Urothelium cell line (cell line): ENCODE data around the gene CDK3.
"Not testable (repeated sequence)": the region's sequence is repeated elsewhere in the genome, so short reads cannot be mapped to it uniquely, and the experiment has no call there.

Experiments
- DNase-seq: peaks from one replicate; pipeline ENCODE4 v3.0.0; 2011; ENCODE audit warnings: low spot score, mixed read lengths
- FAIRE-seq: peaks from 2 replicates; lab custom pipeline; 2011; peaks lifted over from hg19 to GRCh38; lab: Jason Lieb, UNC

CDK3 gene

DNA sequence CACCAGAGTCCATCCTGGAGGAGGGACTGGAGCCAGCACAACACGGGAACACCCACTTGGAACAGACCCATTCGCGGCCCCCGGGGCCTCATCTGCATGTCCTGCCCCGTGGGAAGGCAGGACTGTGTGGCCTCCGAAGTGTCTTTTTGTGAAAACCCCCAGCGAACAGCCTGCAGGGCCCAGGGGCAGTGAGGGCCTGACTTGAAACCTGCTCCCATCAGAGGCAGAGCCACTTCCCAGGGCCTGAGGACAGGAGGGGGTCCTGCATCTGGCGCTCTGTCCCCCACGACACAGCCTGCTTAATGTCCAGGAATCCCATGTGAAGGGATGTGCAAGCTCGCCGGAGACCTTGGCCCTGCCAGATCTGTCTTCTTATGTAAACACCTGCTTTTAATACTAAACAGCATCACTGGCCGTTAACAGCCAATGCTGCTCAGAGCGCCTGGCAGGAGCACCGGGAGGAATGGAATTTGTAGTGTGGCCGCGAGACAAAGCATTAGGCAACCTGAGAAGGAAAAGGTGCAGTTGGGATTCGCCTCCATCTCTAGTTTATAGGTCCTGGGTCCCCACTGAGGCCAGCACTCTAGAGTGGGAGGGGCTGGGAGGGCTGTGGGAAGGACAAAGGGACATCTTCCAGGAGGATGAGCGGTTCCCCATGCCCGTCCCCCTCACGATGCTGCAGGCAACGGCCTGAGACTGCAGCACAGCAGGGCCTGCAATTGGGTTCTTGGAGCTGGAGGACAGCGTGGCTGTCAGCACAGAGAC is 36.0 kb downstream of the CDK3 start:
- peak; percentile 32 for FAIRE-seq
- no peak for DNase-seq

DNA sequence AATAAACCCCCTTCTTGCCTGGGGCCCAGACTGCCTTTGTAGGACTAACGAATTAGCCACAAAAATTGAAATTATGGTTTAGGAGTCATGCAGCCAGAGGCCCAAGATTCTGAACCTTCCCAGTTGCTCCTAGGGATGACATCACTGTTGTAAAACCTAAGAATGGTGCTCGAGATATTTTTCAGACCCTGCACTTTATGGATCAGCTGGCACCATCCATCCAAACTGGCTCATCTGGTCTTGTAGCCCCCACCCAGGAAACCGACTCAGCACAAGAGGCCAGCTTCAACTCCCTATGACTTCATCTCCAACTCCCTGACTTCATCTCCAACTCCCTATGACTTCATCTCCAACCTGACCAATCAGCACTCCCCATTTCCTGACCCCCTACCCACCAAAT is 37.4 kb downstream of the CDK3 start:
- no peak for FAIRE-seq
- DNase-seq = no peak

DNA sequence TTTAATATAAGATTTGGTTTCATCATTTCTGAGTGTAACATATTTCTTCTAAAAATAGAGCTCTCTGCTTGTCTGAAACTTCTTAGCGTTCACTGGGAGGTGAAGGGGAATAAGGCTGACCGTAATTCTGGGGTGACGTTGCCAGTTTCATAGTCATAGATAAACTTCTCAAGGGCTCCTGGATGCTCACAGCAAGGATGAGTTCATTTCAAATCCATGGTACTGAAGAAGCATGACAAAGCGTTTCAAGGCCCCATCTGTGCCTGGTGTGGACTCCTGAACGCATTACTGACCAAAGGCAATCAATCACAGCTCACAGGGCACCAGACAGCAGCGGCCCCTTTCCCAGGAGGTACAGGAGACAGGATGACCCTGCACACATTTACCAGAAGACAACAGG is 38.5 kb downstream of the CDK3 start:
- DNase-seq (no peak), FAIRE-seq (peak; percentile 77)

GRCh38 chr17:76040376-76040775 is 39.7 kb downstream of the CDK3 start:
- FAIRE-seq = no peak
- DNase-seq = no peak

DNA sequence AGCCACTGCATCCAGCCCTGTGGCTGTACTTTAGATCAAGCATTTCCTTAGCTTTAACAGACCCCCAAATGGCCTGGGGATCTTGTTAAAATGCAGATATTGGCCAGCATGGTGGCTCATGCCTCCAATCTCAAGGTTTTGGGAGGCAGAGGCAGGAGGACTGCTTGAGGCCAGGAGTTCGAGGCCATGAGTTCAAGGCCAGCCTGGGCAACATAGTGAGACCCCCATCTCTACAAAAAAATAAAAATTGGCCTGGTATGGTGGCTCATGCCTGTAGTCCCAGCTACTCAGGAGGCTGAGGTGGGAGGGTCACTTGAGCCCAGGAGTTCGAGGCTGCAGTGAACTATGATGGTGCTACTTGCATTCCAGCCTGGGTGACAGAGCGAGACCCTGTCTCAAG is 42.2 kb downstream of the CDK3 start:
- FAIRE-seq = not testable (repeated sequence)

DNA sequence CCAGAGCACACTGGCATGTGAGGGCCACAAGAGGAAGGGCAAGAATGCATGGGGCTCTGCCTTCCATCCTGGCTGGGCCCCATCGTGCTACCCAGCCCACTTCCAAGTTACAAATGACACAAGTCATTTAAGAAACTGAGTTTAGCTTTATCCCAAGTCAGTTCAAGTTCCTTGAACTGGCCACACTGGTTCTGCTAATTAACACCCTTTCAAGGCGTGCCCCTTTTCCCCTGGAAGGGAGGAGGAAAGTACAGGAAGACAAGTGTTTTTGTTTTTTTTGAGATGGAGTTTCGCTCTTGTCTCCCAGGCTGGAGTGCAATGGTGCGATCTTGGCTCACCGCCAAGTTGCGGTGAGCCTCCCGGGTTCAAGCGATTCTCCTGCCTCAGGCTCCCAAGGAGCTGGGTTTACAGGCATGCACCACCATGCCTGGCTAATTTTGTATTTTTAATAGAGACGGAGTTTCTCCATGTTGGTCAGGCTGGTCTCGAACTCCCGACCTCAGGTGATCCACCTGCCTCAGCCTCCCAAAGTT is 43.9 kb downstream of the CDK3 start:
- DNase-seq = not testable (repeated sequence)
- peak; percentile 40 for FAIRE-seq

More for the DNA sequence above, 42.2 kb downstream of the CDK3 start:
- DNase-seq = not testable (repeated sequence)

GRCh38 chr17:76046064-76046463 is 45.4 kb downstream of the CDK3 start:
- no peak for FAIRE-seq
- no peak for DNase-seq

GRCh38 chr17:76048025-76048605 is 47.5 kb downstream of the CDK3 start:
- DNase-seq (peak; percentile 22), FAIRE-seq (no peak)

GRCh38 chr17:76048711-76049110 is 48.1 kb downstream of the CDK3 start:
- FAIRE-seq = peak; percentile 63
- peak; percentile 71 for DNase-seq

DNA sequence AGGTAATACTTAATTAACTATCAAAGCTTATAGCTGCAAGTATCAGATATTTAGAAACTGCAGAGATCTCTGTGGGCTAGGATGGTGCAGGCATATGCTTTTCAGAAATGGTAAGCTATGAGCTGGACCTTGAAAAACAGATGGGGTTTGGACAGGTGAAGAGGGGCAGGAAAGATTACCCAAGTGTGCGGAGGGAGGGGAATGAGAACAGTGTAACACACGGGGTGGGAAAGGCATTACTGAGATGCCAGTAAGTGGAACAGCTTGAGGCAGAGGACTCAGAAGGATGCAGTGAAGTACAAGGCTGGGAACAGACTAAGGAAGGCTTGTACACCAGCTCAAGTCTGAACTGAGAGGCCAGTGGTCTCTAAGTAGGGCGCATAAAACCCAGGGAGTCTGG is 48.6 kb downstream of the CDK3 start:
- FAIRE-seq (no peak), DNase-seq (no peak)

GRCh38 chr17:76049836-76050537 is 49.3 kb downstream of the CDK3 start:
- FAIRE-seq (no peak), DNase-seq (no peak)

GRCh38 chr17:76050538-76051467 is 50.1 kb downstream of the CDK3 start:
- FAIRE-seq = no peak
- DNase-seq = no peak

DNA sequence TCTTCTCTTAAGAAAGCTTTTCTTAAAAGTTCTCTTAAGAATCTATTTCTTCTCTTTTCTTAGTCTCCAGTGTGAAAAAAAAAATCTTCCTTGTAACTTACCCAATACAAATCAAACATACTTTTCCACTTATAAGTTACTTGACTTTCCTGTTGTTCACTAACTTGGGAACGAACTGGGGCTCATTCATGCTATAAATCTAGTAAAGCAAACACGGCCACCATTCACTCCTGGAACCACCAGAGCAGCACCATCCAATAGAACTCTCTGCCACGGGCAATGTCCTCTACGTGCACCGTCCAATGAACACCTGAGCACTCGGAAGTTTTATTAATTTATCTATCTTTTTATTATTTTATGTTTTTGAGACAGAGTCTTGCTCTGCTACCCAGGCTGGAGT is 50.9 kb downstream of the CDK3 start:
- FAIRE-seq = no peak

GRCh38 chr17:76053246-76054111 is 52.8 kb downstream of the CDK3 start:
- peak; percentile 50 for DNase-seq
- no peak for FAIRE-seq

More for the DNA sequence above, 50.9 kb downstream of the CDK3 start:
- no peak for DNase-seq

DNA sequence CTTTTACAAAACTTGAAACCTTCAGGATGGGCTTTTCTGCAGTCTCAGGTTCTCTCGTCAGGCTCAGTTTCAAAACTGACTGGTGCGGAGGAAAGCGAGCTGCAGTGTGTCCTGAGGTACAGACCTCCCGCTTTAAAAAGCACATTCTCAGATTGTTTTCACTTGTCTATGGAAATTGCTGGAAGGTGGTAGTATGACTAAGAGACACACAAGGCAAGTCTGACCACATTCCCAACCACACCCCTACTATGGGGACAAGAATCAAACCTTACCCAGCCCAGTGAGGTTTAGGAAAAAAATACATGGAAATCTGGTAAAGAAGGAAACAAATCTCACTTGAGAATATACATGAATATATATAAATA is 53.4 kb downstream of the CDK3 start:
- FAIRE-seq (no peak), DNase-seq (peak; percentile 53)
